Panc1 (cell line): ENCODE results near the gene SH3BP5. TPM values are rescaled to one million over a fixed set of nuclear protein-coding genes. Genes with fewer than 3 reads are reported as not detected.

Experiments used
- ATAC-seq: fragments of 200-7000 bp; cut with Tn5 transposase; 2 replicates; pipeline ENCODE4 v1.9.1; 2020; ENCODE audit warnings: mild to moderate bottlenecking, moderate library complexity
- BruUV-seq: library from RNA; stranded (reverse); fragments of 400-500 nt; replicated peaks from 2 replicates; lab custom pipeline; 2021; lab: Mats Ljungman, UMichigan
- CTCF ChIA-PET: fragments of 300-600 bp; sonication (Branson Sonifier 250); formaldehyde crosslinking; loops from one replicate; lab custom pipeline; 2022; ENCODE audit warnings: antibody characterized with exemption; lab: Charles Lee
- POLR2A ChIA-PET: fragments of 300-600 bp; sonication (Branson Sonifier 250); formaldehyde crosslinking; loops from one replicate; lab custom pipeline; 2022; ENCODE audit warnings: antibody characterized with exemption; lab: Charles Lee
- DNase-seq: peaks from one replicate; pipeline ENCODE4 v3.0.0-alpha.2; 2010; ENCODE audit warnings: low read depth, low spot score
- H3K27ac ChIP-seq: 2 replicates; pipeline ENCODE4 v1.5.1; 2011; ENCODE audit warnings: mild to moderate bottlenecking, low read length, inconsistent platforms
- H3K27me3 ChIP-seq: fragments of 200-500 bp; sonication (Bioruptor generic); 2 replicates; pipeline ENCODE4 v1.6.0; 2014; ENCODE audit warnings: low read length, inconsistent platforms; ENCODE audit not compliant: control insufficient read depth, insufficient read depth
- H3K36me3 ChIP-seq: fragments of 200-500 bp; sonication (Bioruptor generic); 2 replicates; pipeline ENCODE4 v1.5.1; 2014; ENCODE audit warnings: inconsistent platforms, mild to moderate bottlenecking, low read length, moderate library complexity; ENCODE audit not compliant: control insufficient read depth, insufficient read depth
- H3K4me1 ChIP-seq: 2 replicates; pipeline ENCODE4 v1.5.1; 2011; ENCODE audit warnings: inconsistent platforms, mild to moderate bottlenecking, low read length, moderate library complexity; ENCODE audit not compliant: control insufficient read depth, insufficient read depth
- H3K4me3 ChIP-seq, 2 experiments: 2 replicates each; pipeline ENCODE4 v1.5.1; 2011 to 2012; ENCODE audit warnings: low read depth in 2 of 2, low read length in 2 of 2, mild to moderate bottlenecking in 2 of 2, inconsistent platforms in 1 of 2, moderate library complexity in 1 of 2
- H3K9me3 ChIP-seq: fragments of 200-500 bp; sonication (Bioruptor generic); 2 replicates; pipeline ENCODE4 v1.5.1; 2014; ENCODE audit warnings: low read depth, mild to moderate bottlenecking, inconsistent platforms, low read length, moderate library complexity; ENCODE audit not compliant: control insufficient read depth, insufficient read depth
- CTCF ChIP-seq: fragments of 450-650 bp; IDR thresholded peaks from 2 replicates; pipeline ENCODE4 v1.5.1; 2017; ENCODE audit warnings: mild to moderate bottlenecking
- POLR2AphosphoS5 ChIP-seq: IDR thresholded peaks from 2 replicates; pipeline ENCODE4 v1.6.1; 2012; ENCODE audit warnings: mild to moderate bottlenecking, low read depth, low read length, moderate library complexity
- REST ChIP-seq, 2 experiments: IDR thresholded peaks; 2 replicates each; pipeline ENCODE4 v1.6.1; 2011 to 2012; ENCODE audit warnings: low read depth in 2 of 2, control low read depth in 1 of 2, low read length in 1 of 2, mild to moderate bottlenecking in 1 of 2, moderate library complexity in 1 of 2; ENCODE audit not compliant: insufficient read depth in 1 of 2
- SIN3A ChIP-seq: IDR thresholded peaks from 2 replicates; pipeline ENCODE4 v1.6.1; 2012; ENCODE audit warnings: low read depth, mild to moderate bottlenecking, low read length, moderate library complexity, borderline replicate concordance; ENCODE audit not compliant: insufficient read depth
- TCF7L2 ChIP-seq: IDR thresholded peaks from 2 replicates; pipeline ENCODE4 v1.6.1; 2011; ENCODE audit warnings: mild to moderate bottlenecking, low read depth, low read length, inconsistent platforms
- in situ Hi-C: cut with HindIII; loops from 2 replicates; pipeline ENCODE4 v1.10.0; 2016; ENCODE audit warnings: low sequenced_read_pairs, low pct_unique_long_range_greater_than_20kb
- intact Hi-C: fragments of 100-400 bp; cut with micrococcal nuclease; formaldehyde crosslinking; loops from one replicate; pipeline ENCODE4 v1.10.0; 2022; ENCODE audit not compliant: unreplicated experiment
- total RNA-seq: library from RNA; stranded (reverse); gene quantifications from one replicate; pipeline ENCODE4 v1.2.1, GENCODE V29; 2021; ENCODE audit not compliant: unreplicated experiment

The SH3BP5 gene
- total RNA-seq, 1 experiment from 2014 or later = 12.0 TPM

- Histone ChIP-seq H3K27me3 (no peaks in the 10 kb centered on the region), H3K9me3 (no peaks in the 10 kb centered on the region), H3K36me3 (no peaks in the 10 kb centered on the region), H3K4me3 (no peak overlapping the region), H3K4me1 (peaks cover 6% of the 10 kb centered on the region; the same call in 1 of the 2 replicates), H3K27ac (no peak overlapping the region)
- no peak for DNase-seq
- ChIA-PET POLR2A (no interaction called here), CTCF (no interaction called here)
- no peak for ATAC-seq
- intact Hi-C loops = no loop called here
- no TSS peak for BruUV-seq
- TF ChIP-seq CTCF (no peak), REST (IDR thresholded peaks at IDR 0.05; ENCODE audit: insufficient read depth in 1 of 2, low read depth in 2 of 2, low read length in 1 of 2) (no peak), SIN3A (no peak), POLR2AphosphoS5 (no peak), TCF7L2 (no peak)
- in situ Hi-C loops = no loop called here
Observed at GRCh38 chr3:15314276-15314675, 18.1 kb downstream of the SH3BP5 start.

GRCh38 chr3:15313461-15313860, 18.9 kb downstream of the SH3BP5 start:
- no peak overlapping the region for H3K27ac ChIP-seq
- no TSS peak for BruUV-seq
- POLR2A ChIA-PET = no interaction called here
- CTCF ChIA-PET = no interaction called here
- no peaks in the 10 kb centered on the region for H3K27me3 ChIP-seq
- ATAC-seq (no peak), DNase-seq (no peak)
- H3K9me3 ChIP-seq = no peaks in the 10 kb centered on the region
- H3K36me3 ChIP-seq = no peaks in the 10 kb centered on the region
- in situ Hi-C loops = no loop called here
- no peak overlapping the region for H3K4me3 ChIP-seq
- intact Hi-C loops = no loop called here
- no peak for TF ChIP-seq POLR2AphosphoS5
- TF ChIP-seq TCF7L2 = no peak
- TF ChIP-seq SIN3A = no peak
- TF ChIP-seq CTCF = no peak
- no peak for TF ChIP-seq REST (IDR thresholded peaks at IDR 0.05; ENCODE audit: insufficient read depth in 1 of 2, low read depth in 2 of 2, low read length in 1 of 2)
- H3K4me1 ChIP-seq = peaks cover 6% of the 10 kb centered on the region; the same call in 1 of the 2 replicates
